HL-60 (cell line): ENCODE data around the gene CST5.

Experiments used
- DNase-seq, 2 experiments: peaks; one replicate each; pipeline ENCODE4 v3.0.0-alpha.2; 2010 to 2020; ENCODE audit warnings: low read depth in 1 of 2, low spot score in 1 of 2
- H3K27ac ChIP-seq: fragments of 250-450 bp; sonication (Bioruptor Pico); replicated peaks from 2 replicates; pipeline ENCODE4 v1.5.1; 2020; ENCODE audit warnings: mild to moderate bottlenecking, moderate library complexity
- H3K27me3 ChIP-seq: fragments of 250-450 bp; sonication (Bioruptor Pico); 2 replicates; pipeline ENCODE4 v1.5.1; 2021; ENCODE audit warnings: mild to moderate bottlenecking, moderate library complexity; ENCODE audit not compliant: insufficient read depth, poor library complexity, severe bottlenecking
- H3K4me3 ChIP-seq: replicated peaks from 2 replicates; pipeline ENCODE4 v1.5.1; 2011; ENCODE audit warnings: mild to moderate bottlenecking, control low read depth, low read length; ENCODE audit not compliant: insufficient read depth
- GABPA ChIP-seq: IDR thresholded peaks from 2 replicates; pipeline ENCODE4 v1.6.1; 2012; ENCODE audit warnings: low read depth
- POLR2AphosphoS5 ChIP-seq: IDR thresholded peaks from 2 replicates; pipeline ENCODE4 v1.6.1; 2012; ENCODE audit warnings: low read depth
- REST ChIP-seq: IDR thresholded peaks from 2 replicates; pipeline ENCODE4 v1.6.1; 2012; ENCODE audit warnings: low read depth; ENCODE audit not compliant: insufficient replicate concordance
- SPI1 ChIP-seq: IDR thresholded peaks from 2 replicates; pipeline ENCODE4 v1.6.1; 2012; ENCODE audit warnings: low read depth, mild to moderate bottlenecking, borderline replicate concordance
- TF ChIP-seq, protein P1 (sequence below): IDR thresholded peaks from one replicate; pipeline ENCODE4 v1.5.1; 2011; ENCODE audit warnings: low read length, control low read depth, inconsistent platforms; ENCODE audit not compliant: insufficient read depth

CST5 gene

DNA sequence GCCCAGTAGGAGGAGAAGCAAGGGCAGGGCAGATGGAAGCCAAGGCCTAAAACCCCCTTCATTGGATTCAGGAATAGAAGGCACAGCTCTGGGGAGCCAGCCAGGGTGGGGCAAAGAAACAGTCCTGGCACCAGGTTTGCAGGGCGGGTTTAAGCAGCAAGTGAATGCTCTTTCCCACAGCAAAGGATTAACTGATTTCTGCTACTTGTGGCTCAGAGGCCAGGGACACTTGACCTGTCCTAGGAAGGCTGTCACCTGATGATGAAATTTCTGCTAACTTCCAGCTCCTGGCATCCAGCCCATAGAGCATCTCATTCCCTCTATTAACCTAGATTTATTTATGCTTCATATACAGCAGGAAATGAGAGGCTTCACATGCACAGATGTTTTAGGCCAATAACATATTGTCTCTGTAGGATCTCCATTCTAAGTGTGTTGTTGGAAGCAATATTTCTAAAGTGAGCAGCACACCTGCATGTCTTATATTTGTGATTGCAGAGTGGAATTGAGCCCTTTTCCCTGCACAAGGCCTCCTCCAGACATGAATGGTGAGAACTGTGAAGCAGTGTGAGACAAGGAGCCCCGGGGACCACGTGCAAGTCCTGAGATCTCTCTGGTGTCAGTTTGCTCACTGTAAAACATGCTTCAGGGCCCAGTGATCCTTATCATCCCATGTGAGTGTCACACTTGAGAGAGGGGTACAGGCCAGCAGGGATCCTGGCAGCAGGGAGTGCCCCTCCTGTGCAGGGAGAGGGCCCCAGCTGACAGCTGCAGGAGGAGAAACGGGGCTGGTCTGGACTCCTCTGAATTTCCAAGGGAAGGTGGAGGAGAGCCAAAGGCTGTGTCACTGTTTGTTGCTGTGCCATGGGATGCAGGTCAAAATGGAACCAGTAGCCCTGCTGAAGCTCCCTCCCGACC, 41.1 kb upstream of the CST5 start:
- DNase-seq = no peak
- no peak overlapping the region for H3K4me3 ChIP-seq
- no peaks in the 10 kb centered on the region for H3K27me3 ChIP-seq
- H3K27ac ChIP-seq = no peak overlapping the region
- TF ChIP-seq SPI1 (no peak), POLR2AphosphoS5 (no peak), GABPA (no peak)

DNA sequence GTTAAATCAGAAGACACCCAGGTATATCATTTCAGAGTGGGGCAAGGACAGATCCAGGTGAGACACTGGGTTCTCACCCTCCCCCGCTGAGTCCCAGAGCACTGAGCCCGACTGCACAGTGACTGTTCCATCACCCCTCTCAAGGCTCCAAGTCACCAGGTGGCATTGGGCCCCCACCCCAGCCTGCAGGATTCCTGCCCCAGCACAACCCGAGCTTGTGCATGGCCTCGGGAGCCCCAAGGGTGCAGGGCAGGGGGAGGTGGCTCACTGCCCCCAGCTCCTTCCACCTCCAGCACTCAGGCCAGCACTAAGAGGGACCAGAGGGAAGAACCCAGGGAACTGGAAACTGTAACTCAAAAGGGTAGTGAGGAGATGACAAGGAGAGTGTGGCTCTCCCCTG, 39.3 kb upstream of the CST5 start:
- no peak overlapping the region for H3K4me3 ChIP-seq
- H3K27me3 ChIP-seq = no peaks in the 10 kb centered on the region
- no peak overlapping the region for H3K27ac ChIP-seq
- no peak for DNase-seq
- no peak for TF ChIP-seq SPI1
- TF ChIP-seq GABPA = no peak
- TF ChIP-seq POLR2AphosphoS5 = no peak
- TF ChIP-seq REST = no peak
- TF ChIP-seq, protein P1, sequence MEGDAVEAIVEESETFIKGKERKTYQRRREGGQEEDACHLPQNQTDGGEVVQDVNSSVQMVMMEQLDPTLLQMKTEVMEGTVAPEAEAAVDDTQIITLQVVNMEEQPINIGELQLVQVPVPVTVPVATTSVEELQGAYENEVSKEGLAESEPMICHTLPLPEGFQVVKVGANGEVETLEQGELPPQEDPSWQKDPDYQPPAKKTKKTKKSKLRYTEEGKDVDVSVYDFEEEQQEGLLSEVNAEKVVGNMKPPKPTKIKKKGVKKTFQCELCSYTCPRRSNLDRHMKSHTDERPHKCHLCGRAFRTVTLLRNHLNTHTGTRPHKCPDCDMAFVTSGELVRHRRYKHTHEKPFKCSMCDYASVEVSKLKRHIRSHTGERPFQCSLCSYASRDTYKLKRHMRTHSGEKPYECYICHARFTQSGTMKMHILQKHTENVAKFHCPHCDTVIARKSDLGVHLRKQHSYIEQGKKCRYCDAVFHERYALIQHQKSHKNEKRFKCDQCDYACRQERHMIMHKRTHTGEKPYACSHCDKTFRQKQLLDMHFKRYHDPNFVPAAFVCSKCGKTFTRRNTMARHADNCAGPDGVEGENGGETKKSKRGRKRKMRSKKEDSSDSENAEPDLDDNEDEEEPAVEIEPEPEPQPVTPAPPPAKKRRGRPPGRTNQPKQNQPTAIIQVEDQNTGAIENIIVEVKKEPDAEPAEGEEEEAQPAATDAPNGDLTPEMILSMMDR = no peak

DNA sequence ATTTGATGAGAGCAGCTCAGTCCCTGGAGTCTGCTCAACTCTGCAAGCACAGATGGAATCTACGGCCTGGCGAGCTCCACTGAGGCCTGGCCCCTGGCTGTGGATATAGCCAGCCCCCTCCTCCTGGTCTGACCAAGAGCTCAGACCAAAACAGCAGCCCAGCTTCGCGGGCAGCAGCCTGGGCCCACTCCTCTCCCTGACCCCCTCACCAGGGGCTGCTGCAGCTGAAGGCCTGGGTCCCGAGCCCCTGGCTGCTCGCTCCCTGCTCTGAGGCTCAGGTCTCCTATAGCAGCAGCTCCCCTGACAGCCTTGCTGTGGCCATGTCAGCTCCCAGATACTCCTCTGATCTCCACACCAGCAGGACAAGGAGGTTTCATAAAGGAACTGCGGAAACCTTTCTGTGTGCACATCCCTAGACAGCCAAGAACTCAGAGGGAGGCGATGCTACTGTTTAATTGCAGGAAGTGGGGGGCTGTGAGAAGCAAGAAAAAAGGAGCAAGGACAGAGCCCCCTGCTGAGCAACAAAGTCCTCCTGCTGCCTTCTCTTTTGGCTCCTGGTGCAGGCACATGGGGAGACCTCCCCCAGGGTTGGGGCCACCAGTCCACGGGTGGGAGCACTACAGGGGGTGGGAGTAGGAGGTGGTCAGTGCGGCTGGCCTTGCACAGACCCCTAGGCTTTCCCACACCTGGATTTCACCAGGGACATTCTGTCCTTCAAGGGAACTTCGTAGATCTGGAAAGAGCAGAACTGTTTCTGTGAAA, 38.7 kb upstream of the CST5 start:
- Histone ChIP-seq H3K27me3 (no peaks in the 10 kb centered on the region), H3K27ac (no peak overlapping the region), H3K4me3 (no peak overlapping the region)
- DNase-seq = no peak
- TF ChIP-seq, protein P1 = no peak
- TF ChIP-seq GABPA (no peak), REST (no peak)

GRCh38 chr20:23917024-23917725, 37.6 kb upstream of the CST5 start:
- no peaks in the 10 kb centered on the region for H3K27me3 ChIP-seq
- no peak overlapping the region for H3K27ac ChIP-seq
- no peak overlapping the region for H3K4me3 ChIP-seq
- no peak for TF ChIP-seq SPI1
- no peak for DNase-seq
